GM20000 (cell line): Measurements from ENCODE around the gene PPP1R16B.

Experiments used
- DNase-seq: peaks from one replicate; pipeline ENCODE4 v3.0.0; 2012; ENCODE audit warnings: low spot score
- TF ChIP-seq, protein P1 (sequence below): IDR thresholded peaks from 2 replicates; pipeline ENCODE4 v1.5.1; 2012; ENCODE audit warnings: mild to moderate bottlenecking, control low read depth; ENCODE audit errors: extremely low read depth, missing control alignments

Gene PPP1R16B

DNA sequence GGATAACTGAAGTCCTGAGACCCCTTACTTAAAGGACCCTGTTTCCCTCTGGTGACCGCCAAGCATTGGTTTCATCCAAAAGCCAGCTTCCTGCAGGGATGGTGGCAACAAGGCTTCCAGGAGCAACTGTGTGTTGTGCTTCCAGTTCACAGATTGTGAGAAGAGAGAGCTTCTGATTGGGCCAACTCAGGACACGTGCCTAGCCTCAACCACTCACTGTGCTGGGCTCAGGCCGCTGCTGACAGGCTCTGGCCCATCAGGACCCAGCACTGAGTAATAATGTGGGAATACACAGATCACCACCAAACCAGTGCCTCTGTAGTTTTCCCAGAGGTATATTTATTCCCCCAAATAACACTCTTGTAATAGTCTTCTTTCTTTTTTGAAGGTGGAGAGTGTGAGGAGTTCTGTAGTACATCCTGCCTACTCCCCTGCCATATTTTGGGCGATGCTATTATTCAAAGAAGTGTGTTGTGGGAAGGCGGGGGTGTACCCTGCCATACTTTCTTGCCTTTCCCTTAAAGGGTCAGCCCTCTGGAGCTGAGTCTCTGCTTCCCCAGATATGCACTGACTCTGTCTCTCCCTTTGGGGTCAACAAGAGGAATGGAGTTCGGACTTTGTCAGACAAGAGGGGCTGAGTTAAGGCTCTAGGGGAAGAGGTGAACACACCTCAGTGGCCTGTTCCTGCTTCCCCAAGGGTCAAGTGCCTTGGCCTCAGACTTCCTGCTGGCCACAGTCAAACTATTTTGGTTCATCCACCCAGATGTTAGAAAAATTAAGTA, 23.2 kb downstream of the PPP1R16B start:
- no peak for DNase-seq
- TF ChIP-seq, protein P1, sequence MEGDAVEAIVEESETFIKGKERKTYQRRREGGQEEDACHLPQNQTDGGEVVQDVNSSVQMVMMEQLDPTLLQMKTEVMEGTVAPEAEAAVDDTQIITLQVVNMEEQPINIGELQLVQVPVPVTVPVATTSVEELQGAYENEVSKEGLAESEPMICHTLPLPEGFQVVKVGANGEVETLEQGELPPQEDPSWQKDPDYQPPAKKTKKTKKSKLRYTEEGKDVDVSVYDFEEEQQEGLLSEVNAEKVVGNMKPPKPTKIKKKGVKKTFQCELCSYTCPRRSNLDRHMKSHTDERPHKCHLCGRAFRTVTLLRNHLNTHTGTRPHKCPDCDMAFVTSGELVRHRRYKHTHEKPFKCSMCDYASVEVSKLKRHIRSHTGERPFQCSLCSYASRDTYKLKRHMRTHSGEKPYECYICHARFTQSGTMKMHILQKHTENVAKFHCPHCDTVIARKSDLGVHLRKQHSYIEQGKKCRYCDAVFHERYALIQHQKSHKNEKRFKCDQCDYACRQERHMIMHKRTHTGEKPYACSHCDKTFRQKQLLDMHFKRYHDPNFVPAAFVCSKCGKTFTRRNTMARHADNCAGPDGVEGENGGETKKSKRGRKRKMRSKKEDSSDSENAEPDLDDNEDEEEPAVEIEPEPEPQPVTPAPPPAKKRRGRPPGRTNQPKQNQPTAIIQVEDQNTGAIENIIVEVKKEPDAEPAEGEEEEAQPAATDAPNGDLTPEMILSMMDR, result no peak

DNA sequence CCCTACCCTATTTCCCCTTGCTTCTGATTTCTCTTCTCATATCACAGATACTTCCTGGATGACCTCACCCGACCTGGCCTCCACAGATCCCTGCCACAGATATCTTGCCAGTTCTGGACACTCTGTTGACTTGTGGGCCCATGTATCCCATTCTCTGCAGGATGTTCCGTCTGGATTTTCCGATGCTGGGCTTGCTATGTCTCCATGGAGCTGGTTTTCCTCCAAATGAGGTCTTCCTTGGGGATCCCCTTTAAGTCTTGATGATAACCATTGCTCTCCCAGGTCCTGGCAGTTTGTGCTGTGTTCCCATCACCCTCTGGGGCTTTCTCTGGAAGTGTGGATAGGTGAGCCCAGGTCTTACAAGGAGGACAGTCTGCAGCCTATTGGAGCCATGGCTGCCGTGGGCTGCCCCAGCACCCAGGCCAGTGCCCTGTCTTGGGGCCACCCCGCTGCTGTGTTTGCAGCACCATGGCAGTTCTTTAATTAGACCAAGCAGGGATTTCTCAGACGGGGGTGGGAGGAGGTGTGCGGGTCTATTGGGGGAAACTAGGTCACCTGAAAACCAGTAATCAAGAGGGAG, 23.9 kb downstream of the PPP1R16B start:
- TF ChIP-seq, protein P1, result no peak
- no peak for DNase-seq

DNA sequence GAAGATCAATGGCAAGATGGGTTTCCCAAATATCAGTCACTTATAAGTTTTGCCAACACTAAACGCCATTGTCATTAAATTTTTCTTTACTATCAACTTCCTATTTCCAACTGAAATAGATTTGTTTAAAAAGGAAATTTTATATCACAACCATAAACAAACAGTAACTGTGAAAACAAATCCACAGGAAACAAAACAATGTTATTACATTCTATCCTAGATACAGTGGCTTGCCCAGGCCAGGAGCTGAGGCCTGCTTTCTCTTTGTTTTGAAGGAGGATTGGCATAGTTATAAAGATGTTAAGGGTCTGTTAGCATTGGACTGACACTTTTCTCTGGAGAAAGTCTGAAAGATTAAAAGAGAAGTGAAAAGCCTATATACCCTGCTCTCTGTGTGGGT, 24.9 kb downstream of the PPP1R16B start:
- TF ChIP-seq, protein P1, result no peak
- DNase-seq, result no peak

DNA sequence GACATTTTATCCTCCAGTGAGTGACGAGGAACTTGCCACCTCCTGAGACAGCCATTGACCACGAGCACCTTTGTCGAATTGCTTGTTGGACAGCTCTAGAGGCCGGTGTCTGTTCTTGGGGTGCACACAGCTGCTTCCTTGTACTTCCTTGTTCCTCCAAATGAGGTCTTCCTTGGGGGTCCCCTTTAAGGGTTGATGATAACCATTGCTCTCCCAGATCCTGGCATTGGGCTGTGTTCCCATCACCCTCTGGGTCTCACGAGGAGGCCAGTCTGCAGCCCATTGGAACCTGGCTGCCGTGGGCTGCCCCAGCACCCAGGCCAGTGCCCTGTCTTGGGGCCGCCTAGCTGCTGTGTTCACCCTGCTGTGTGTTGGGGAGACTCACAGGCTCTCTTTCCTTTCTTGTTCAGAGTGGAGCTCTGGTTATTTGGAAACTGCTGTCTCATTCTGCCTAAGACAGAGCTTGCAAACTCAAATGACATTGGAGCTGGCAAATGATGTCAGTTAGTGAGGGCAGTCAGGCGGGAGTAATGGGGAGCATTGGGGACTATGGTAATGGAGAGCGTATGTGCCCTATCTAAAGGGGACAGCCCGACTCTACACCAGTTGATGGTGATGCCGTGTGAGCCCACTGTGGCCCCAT, 25.7 kb downstream of the PPP1R16B start:
- no peak for DNase-seq
- TF ChIP-seq, protein P1, result no peak

DNA sequence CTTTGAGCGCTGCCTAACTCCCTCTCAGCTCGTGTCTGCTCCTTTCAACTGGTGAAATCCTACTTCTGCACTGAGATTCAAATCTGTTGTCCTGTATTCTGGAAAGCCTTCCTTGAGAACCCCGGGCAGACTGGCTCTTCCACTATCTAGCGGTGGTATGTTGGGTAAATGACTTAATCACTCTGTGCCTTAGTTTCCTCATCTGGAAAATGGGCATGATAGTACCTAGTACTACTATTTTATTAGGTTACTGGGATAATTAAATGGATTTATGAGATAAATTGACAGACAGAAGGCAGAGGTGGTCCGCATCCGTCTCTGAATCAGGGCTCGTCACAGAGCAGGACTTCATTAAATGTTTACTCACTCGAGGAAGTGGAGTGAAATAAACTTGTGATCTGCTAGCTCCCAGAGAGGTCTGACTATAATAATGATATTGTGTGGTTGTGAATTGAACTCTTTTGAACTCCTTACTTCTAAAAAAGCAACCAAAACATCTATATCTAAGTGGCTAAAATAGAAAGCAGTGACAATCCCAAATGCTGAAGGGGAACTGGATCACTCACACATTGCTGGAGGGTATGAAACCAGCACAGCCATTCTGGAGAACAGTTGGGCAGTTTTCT, 26.6 kb downstream of the PPP1R16B start:
- no peak for DNase-seq
- TF ChIP-seq, protein P1, result no peak

DNA sequence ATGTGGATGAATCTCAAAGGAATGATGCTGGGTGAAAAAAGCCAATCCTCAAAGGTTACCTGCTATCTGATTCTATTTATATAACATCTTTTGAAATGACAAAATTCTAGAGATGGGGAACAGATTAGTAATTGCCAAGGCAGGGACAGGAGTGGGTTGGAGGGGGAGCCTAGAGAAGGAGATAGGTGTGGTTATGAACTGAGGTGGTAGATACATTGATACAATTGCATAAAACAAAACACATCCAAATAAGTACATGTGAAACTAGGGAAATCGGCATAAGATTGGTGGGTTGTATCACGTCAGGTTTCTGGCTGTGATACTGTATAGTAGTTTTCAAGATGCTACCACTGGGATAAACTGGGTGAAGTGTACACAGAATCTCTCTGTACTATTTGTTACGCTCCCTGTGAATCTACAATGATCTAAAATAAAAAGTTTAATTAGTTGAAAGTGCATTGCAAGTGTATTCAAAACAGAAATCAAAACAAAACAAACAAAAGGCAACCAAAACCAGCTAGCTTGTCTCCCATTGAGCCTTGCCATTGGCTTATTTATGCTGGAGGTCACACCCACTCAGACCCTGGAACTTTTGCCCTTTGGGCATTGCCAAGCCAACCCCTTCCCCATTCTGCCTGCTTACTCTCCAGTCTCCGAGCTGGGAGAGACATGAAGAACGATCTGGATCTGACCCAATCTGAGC, 27.8 kb downstream of the PPP1R16B start:
- TF ChIP-seq, protein P1, result no peak
- DNase-seq, result no peak
